Inflammatory macrophage treated with lipopolysaccharide for 4 hours (primary cell): ENCODE results near the gene DNHD1.
A peak's percentile ranks its signal among the peaks of the same experiment; 100 is the strongest.

Experiments
- DNase-seq: peaks from one replicate; pipeline ENCODE4 v3.0.0-alpha.2; 2020

DNHD1 gene

DNA sequence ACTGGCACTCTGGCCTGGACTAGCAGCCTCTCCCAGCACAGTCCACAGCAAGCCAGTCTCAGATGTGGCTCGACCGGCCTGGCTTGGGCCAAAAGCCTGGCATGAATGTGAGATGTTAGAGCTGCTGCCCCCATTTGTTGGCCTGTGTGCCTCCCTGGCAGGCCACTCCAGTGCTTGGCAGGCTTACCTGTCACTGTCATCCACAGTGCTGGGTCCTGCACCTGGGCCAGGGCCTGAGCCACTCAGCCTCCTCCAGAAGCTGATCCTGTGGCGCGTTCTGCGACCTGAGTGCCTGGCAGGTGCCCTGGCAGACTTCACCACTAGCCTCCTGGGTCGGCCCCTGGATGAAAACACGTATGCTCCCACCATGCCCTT is 70.3 kb downstream of the DNHD1 start:
- DNase-seq, result no peak

DNA sequence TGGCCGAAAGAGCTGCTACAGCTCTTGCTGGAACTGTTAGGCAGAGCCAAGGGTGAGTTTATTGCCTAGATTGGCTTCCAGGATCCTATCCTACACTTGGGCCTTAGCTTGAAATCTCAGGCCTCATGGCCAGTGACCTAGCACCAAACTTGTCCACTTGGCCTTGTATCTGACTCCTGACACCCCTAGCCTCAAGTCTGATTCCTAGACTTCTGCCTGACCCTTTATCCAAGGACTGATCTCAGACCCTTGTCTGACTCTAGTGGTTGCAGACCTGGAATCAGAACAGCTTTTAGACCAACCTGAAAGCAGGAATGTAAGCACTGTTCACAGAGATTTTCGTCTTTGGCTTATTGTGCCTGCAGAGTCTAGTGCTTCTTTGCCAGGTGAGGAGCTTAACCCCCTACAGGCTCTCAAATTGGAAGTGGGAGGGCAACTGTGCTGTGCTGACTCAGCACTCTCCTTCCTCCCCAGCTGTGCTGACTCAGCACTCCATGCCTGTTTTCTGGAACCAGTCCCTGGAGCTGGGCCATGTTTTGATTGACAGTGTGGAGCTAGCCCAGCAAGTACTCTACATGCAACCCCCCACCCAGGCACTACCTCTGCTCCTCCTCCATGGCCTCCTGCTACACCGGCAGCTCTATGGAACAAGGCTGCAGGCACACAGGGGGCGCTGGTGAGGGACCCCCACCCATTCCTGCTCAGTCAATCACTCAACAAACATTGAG is 71.3 kb downstream of the DNHD1 start:
- no peak for DNase-seq

DNA sequence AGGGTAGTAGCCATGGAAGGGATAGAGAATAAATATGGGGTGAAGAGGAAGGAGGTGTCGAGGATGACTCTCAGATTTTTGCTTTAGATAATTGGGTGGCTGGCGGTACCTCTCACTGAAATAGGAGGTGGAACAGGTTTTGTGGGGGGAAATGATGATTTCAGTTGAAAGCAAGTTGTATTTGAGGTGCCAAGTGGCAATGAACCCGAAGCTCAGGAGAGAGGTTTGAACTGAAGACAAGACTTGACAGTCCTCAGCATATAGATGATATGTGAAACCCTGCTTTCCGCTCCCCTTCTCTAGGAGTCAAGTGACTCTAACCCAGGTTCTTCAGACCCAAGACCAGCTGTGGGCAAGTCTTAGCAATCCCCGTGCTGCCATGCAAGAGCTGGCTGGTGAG is 72.6 kb downstream of the DNHD1 start:
- no peak for DNase-seq

DNA sequence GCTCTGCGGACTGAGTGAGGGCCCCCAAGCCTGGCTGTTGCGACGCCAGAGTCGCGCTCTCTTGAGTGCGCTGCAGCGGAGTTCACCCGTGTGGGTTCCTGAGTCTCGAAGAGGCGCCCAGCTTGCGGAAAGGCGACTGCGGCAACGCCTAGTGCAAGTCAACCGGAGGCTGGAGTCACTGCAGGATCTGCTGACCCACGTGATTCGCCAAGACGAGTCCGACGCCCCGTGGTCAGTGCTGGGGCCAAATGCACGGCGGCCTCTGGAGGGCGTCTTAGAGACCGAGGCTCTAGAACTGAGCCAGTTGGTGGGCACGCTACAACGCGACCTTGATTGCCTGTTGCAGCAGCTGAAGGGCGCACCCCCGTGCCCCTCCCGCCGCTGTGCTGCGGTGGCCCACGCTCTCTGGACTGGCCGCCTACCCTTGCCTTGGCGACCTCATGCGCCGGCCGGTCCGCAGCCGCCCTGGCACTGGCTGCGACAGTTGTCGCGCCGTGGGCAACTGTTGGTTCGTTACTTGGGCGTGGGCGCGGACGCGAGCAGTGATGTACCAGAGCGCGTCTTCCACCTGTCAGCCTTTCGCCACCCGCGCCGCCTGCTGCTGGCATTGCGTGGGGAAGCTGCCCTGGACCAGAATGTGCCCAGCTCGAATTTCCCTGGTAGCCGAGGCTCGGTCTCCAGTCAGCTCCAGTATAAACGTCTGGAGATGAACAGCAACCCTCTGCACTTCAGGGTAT is 73.8 kb downstream of the DNHD1 start:
- DNase-seq, result no peak

DNA sequence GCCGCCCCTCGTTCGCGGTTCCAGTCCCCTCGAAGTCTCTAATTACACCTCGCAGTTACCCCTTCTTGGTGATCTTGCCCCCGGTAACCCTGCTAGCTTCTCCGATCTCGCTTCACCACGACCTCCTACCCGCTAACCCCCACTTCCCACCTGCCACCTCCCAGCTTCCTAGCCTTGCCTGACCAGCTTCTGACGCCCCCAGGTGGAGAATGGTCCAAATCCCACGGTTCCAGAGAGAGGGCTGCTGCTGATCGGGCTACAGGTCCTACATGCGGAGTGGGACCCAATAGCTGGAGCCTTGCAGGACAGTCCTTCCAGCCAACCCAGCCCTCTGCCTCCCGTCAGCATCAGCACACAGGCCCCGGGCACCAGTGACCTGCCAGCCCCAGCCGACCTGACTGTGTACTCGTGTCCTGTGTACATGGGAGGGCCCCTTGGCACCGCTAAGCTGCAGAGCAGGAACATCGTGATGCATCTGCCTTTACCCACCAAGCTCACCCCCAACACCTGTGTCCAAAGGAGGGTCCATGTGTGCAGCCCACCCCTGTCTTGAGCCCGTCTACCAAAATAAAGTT is 74.4 kb downstream of the DNHD1 start:
- no peak for DNase-seq

DNA sequence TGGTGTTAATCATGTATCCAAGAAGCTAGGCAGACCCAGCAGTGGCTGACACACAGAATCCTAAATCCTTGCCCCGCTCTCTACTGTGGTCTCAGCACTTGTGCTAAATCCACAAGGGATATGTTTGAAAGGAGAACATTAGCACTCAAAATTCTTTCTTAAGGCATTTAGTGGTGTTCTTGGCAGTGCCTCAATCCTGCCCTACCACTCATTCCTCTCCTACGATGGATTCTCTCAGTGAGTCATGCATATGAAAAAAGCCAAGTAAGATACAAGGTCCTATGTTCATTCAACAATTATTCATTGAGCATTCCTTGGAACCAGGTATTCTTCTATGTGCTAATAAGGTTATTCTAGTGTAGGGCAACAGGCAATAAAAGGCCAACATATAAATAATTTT is 75.1 kb downstream of the DNHD1 start:
- DNase-seq, result no peak

DNA sequence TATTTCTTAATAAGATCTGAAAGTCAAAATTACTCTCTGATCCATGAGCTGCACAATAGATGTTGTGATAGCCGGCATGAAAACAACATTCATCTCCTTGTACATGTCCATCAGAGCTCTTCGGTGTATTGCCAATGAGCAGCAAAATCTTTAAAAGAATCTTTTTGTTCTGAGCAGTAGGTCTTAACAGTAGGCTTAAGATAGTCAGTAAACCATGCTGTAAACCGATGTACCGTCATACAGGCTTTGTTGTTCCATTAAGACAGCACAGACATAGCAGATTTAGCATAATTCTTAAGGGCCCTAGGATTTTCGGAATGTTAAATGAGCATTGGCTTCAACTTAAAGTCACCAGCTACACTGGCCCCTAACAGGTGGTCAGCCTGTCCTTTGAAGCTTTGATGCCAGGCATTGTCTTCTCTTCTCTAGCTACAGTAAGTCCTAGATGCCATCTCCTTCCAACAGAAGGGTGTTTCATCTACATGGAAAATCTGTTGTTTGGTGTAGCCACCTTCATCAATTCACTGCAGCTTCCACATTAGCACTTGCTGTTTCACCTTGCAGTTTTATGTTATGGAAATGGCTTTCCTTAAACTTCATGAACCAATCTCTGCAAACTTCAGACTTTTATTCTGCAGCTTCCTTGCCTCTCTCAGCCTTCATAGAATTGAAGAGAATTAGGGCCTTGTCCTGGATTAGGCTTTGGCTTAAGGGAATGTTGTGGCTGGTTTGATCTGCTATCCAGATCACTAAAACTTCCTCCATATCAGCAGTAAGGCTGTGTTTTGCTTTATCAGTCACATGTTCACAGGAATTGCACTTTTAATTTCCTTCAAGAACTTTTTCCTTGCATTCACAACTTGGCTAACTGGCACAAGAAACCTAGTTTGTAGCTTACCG is 78.0 kb downstream of the DNHD1 start:
- no peak for DNase-seq

DNA sequence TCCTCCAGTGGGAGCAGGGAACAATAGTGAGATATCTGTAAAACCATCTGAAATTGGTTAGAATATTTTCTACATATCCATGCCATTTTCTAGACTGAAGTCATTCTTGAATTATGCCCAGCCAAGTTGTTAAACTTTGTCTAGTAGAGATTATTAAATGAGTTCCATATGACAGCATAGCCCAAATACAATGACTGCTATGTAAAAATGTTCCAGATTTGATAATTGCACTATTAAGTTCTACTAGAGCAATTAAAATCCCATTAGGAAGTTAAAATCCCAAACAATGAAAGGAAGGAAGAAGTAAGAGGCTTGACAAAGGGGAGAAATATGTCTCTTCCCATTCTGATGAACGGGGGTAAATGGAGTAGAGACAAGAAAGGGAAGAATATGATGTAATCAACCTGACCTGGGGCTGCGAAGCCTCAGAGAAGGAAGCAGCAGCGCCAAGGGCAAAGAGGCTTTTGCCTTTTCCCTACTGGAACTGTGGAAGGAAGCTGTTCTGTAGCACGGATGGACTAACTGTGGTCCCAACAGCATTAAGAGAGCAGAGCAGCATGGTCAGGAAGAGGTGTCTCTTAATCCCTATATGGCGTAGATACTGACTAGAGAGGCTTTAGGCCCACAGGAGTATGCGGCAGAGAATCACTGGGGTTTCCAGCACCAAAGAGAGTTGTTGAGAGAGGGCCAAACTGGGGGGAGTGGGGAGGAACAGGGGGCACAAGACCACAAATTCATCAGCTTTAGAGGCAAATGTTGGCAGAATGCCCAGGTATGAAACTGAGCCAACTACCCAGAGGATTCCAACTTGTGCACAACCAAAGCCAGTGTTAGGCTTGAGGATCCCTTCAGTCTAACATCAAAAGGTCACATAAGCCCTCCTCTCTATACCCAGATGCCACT is 79.6 kb downstream of the DNHD1 start:
- peak; percentile 28 for DNase-seq

DNA sequence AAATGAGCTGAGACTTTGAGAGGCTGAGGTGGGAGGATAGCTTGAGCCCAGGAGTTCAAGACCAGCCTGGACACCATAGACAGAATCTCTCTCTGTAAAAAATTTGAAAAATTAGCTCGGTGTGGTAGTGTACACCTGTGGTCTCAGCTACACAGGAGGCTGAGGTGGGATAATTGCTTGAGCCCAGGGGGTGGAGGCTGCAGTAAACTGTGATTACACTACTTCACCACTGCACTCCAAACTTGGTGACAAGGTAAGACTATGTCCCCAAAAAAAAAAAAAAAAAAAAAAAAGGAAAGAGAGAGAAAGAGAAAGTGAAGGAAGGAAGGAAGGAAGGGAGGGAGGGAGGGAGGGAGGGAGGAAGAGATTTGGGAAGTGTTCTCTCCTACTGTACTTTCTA is 81.1 kb downstream of the DNHD1 start:
- DNase-seq, result no peak

DNA sequence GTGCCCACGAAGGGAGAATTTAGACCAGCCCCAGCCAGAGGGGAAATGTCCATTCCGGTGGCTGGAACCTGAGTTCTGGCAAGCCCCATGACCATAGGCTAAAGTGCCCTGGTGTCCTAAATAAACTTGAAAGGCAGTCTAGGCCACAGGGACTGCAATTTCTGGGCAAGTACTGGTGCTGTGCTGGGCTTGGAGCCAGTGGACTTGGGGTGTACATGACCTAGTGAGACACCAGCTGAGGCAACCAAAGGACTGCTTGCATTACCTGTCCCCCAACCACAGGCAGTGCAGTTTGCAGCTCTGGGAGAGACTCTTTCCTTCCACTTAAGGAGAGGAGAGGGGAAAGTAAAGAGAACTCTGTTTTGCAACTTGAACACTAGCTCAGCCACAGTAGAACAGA is 82.6 kb downstream of the DNHD1 start:
- no peak for DNase-seq

DNA sequence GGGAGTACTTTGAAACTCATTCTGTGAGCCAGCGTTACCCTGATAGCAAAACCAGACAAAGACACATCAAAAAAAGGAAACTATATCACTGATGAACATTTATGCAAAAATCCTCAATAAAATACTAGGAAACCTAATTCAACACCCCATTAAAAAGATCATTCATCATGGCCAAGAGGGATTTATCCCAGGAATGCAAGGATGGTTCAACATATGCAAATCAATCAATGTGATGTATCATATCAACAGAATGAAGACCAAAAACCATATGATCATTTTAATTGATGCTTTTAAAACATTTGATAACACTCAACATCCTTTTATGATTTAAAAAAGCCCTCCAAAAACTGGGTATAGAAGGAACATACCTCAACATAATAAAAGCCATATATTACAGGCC is 86.5 kb downstream of the DNHD1 start:
- DNase-seq, result no peak

DNA sequence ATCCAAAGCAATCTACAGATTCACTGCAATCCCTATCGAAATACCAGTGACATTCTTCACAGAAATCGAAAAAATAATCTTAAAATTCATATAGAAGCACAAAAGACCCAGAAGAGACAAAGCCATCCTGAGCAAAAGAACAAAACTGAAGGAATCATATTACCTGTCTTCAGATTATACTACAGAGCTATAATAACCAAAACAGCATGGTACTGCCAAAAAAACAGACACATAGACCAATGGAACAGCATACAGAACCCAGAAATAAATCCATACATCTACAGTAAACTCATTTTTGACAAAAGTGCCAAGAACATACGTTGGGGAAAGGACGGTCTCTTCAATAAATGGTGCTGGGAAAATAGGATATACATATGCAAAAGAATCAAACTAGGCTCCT is 87.4 kb downstream of the DNHD1 start:
- no peak for DNase-seq

DNA sequence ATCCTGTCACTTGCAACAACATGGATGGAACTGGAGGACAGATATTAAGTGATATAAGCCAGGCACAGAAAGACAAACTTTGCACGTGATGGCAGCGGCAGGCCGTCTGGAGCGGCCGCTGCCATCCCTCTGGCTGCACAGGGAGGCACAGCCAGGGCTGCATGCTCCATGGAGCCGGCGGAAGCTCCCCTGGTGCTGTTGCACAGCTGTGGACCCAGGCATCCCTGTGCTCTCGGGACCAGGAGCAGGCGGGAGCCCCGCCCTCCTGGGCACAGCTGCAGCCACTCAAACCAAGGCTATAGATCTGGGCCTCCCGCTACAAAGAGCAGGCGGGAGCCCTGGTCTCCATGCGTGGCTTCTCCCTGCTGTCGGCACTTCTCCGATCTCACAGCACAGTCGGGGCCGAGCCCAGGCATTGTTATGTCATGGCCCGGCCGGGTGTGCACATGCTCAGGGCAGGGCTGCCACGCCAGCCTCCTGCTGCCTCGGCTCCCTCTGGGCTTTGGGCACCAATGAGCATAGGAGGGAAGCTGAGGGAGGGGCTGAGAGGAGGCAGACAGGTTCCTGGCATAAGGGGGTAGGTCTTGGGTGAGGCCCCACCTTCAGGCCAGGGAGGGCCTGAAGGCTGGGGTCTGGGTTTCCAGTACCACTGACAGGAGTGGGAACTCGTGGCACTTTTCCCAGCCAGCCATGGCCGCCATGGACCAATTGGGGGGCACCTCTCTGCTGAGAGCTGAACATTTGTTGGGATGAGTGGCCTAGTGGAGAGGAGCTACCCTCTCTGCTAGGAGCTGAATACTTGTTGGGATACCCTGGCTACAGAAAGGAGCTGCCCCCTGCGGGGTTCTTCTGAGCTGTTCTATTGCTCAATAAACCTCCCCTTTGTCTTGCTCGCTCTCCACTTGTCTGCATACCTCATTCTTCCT is 89.6 kb downstream of the DNHD1 start:
- DNase-seq, result no peak

DNA sequence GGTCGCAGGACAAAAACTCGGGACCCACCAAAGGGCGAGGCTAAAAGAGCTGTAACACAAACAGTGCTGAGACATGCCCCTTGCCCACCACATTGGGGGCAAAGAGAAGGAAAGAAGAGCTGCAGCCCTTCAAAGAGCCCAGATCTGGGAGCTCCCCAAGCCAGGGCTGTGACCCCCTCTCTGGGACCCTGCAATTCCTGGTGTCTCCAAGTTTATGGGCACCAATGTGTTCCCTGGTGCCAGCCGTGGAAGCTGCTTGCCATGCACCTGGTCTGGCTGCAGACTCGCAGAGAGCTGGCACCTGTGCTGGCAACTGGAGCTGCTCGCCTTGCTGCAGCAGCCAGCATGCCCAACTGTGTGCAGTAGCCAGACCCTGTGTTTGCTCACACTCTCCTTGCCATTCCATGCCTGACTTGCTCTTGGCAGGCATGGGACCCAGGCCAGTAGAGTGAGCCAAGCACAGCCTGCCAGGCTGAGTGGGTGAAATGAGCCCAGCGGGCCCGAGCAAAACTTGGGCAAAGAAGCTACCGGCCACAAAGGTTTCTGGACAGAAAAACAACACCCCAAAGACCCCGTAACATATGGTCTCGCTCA is 90.4 kb downstream of the DNHD1 start:
- DNase-seq, result no peak

DNA sequence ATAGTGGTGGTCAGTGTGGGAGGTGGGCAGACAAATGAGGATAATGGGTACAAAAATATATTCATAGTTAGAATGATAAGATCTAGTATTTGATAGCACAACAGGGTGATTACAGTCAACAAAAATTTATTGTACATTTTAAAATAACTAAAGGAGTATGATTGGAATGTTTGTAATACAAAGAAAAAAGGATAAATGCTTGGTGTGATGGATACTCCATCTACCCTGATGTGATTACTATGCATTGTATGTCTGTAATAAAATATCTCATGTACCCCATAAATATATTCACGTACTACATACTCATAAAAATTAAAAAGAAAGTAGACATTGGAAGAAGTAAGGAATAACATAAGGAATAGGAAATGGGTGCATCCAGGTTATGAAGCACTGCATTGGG is 90.9 kb downstream of the DNHD1 start:
- DNase-seq, result no peak

DNA sequence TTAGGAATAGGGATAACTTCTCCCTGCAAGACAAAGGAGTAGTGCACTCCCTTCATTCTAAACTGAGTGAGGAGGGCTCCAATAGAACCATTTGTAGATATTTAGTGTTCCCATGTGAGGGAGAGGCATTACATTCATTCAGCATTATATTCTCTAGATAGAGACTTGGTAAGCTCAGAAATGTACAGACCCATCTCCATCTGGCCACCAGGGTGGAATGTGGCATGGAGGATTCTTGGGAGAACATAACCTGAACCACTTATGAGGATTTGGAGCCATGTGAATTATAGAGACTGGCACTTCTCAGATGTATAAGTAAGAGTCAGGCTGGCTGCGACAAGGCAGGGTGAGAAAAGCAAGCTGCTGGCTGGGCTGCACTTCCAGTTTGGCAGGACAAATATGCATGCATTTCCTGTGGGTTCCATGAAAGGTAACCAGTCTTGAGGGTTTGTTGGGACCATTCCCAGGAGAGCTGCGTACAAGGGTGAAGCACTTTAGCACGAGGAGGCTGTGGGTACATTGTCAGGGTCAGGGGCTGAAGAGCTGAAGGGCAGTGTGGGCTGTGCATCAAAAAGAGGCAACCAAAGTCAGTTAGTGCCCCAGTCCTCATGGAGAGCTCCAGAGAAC is 97.2 kb downstream of the DNHD1 start:
- DNase-seq, result no peak

DNA sequence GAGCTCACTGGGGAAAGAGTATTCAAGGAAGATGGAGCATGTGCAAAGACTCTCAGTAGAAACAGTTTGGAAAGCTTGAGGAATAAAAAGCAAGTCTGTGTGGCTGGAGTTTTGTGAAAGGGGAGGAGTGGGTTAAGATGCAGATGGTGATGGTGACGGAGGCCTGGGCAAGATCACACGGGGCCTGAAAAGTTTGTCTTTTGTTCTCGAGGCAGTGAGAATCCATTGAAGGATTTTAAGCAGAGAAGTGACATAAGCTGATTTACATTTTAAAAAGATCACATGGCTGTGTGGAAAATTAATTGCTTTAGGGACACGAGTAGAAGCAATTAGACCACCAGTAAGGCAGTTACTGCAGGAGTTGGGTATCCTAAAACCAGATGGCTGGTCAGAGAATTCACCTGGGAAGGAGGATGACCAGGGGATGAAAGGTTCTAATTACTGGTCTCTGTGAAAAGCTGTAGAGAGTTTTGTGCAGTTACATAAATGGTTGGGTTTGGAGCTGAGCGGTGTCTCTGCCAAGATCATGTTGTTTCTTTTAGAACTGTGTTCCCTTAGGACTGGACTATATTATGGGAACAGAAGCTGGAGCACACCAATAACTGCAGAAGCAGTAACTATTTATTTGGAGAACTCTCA is 99.3 kb downstream of the DNHD1 start:
- DNase-seq, result no peak

DNA sequence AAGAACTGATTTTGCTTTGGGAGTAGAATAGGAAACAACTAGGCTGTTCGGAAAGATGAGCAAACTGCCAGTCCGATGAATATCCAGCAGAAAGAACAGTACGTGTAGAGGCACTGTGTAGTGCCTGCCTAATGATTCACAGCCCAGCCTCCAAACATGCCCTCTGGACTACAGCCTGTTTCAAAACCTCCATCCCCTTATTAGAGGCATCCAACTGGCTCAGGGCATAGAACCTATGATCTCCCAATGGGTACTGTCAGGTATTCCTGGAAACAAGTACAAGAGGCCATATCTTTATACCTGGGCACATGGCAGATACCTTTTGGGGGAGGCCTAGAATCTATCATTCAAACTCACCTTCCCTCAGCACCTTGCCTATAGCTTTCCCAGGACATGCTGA is 101.5 kb downstream of the DNHD1 start:
- no peak for DNase-seq

DNA sequence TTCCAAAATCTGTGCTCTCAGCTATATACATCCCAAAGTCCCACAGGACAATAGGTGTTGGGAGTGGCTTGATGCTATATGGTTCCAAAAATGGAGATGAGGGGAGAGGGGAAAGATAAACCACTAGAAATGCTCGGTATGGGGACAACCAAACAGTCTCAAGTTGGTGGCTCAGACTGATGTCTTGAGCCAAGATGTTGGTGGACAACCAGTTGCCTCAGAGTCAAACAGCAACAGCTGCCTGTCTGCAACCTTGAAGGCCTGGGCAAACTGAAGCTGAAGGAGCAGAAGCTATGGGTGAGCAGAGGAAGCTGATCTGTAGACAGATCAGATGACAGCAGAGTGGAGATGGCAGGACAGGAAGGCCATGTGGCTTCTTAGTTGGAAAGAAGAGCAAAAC is 102.4 kb downstream of the DNHD1 start:
- no peak for DNase-seq

DNA sequence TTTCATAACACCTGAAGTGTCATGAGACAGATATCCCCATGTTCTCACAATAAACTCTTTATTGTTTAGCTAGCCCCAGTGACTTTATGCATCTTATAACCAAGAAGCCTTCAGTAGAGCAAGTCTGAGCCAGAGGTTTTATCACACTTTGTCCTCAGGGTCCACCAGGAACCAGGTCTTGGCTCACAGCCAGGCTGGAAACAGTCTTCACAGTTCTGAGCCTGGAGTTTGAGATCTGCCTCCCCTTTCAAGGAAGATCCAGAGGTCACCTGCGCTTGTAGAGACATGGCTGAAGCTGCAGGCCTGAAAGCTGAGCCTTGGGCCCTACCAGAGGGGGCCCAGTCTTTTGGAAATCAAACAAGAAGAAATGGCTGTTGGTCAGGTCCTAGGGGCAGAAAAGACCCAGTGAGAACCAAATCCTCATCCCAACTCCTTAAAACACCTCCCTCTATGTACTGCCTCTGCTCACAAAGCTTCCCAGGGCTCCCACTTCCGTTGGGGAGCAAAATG is 102.9 kb downstream of the DNHD1 start:
- DNase-seq, result no peak
